Left ventricle myocardium inferior (tissue), 1 donor: ENCODE measurements around the gene SGMS1. TPM values are rescaled to one million over a fixed set of nuclear protein-coding genes. Genes with fewer than 3 reads are reported as not detected.

ENCODE experiments used
- DNase-seq: peaks from one replicate; pipeline ENCODE4 v3.0.0-alpha.2; 2020
- H3K27ac ChIP-seq: fragments of 200-600 bp; replicated peaks from 2 replicates; pipeline ENCODE4 v1.8.0; 2021
- H3K27me3 ChIP-seq: fragments of 200-600 bp; 2 replicates; pipeline ENCODE4 v1.8.0; 2021; ENCODE audit warnings: low read depth
- H3K36me3 ChIP-seq: fragments of 200-600 bp; 2 replicates; pipeline ENCODE4 v1.8.0; 2021
- H3K4me1 ChIP-seq: fragments of 200-600 bp; 2 replicates; pipeline ENCODE4 v1.8.0; 2021
- H3K4me3 ChIP-seq: fragments of 200-600 bp; 2 replicates; pipeline ENCODE4 v1.8.0; 2021; ENCODE audit warnings: mild to moderate bottlenecking, moderate library complexity
- H3K9me3 ChIP-seq: fragments of 200-600 bp; replicated peaks from 2 replicates; pipeline ENCODE4 v1.8.0; 2021
- intact Hi-C: fragments of 100-400 bp; cut with micrococcal nuclease; formaldehyde crosslinking; loops from one replicate; pipeline ENCODE4 v1.11.0; 2022
- total RNA-seq: library from RNA; stranded (reverse); fragmentation: NEBNext Ultra II Directional; extraction: Animal tissue kit (Norgen Biotek cat#: 25700); gene quantifications from one replicate; pipeline ENCODE4 v1.2.1, GENCODE V29; 2021
- TF ChIP-seq, protein P1 (sequence below): fragments of 200-600 bp; IDR thresholded peaks from 2 replicates; pipeline ENCODE4 v1.8.0; 2021; ENCODE audit warnings: antibody characterized with exemption, mild to moderate bottlenecking, borderline replicate concordance
- donor health status: DM: no; HTN: yes; CAD: no; lungs with severe emphysema.

SGMS1 gene
- total RNA-seq, 1 donor from 2014 or later, result 18.6 TPM

DNA sequence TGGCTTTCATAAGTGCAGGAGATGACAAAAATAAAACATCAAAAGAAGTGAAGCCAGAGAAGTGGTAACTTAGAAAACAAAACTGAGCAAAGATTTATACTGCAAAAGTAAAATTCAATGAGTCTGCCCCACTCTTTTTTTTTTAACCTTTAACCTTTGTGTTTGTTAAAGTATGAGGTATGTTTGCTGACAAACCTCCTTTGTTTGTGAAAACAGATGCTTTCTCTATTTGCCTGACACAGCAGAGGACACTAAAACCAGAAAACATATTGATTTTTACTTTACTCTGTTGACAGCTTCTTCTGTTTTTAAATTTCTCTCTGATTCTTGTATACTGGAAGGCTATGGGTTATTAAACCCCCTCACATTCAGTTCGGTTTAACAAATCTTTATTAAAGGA lies 57.6 kb downstream of the SGMS1 start:
- TF ChIP-seq, protein P1, sequence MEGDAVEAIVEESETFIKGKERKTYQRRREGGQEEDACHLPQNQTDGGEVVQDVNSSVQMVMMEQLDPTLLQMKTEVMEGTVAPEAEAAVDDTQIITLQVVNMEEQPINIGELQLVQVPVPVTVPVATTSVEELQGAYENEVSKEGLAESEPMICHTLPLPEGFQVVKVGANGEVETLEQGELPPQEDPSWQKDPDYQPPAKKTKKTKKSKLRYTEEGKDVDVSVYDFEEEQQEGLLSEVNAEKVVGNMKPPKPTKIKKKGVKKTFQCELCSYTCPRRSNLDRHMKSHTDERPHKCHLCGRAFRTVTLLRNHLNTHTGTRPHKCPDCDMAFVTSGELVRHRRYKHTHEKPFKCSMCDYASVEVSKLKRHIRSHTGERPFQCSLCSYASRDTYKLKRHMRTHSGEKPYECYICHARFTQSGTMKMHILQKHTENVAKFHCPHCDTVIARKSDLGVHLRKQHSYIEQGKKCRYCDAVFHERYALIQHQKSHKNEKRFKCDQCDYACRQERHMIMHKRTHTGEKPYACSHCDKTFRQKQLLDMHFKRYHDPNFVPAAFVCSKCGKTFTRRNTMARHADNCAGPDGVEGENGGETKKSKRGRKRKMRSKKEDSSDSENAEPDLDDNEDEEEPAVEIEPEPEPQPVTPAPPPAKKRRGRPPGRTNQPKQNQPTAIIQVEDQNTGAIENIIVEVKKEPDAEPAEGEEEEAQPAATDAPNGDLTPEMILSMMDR, result no peak
- no peak overlapping the region for H3K27ac ChIP-seq
- intact Hi-C loops, result no loop called here

DNA sequence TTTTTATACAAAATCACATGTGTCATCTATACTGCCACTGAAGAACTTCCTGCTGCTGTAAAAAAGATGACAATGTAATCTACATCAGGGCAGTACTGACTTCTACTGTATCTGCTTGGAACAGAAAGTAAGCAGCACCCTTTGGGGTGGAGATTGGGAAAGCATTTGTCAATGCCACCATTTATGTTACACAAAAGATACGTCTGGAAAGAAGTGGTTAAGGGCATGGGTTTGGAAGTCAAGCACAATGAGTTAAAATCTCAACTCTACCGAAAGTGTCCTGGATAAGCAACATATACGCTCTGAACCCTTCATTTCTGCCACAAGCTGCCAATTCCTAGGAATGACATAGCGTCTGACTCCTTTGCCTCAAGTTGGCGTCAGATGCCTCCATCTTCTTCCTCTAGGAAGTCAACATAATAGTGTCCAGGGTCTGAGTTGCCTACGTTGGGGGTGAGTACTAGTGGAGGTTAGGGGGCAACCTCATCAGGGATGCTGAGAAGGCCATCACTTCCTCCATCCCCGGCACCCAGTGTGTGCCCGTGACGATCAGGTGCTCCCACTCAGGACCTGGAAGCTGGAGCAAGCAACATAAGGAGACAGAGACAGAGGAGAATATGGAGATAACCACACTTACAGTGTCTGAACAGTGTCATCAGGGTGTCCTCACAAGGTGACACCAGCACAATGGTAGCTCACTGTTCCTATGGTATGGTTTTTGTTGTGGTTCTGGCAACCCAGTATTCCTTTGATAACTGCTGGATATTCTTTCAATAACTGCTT lies 58.3 kb downstream of the SGMS1 start:
- intact Hi-C loops, result no loop called here
- TF ChIP-seq, protein P1, result no peak
- H3K4me1 ChIP-seq, result peaks cover 27% of the 10 kb centered on the region

More for the DNA sequence above, 57.6 kb downstream of the SGMS1 start:
- Histone ChIP-seq H3K27me3 (no peaks in the 10 kb centered on the region), H3K4me3 (no peak overlapping the region), H3K36me3 (no peaks in the 10 kb centered on the region), H3K4me1 (peaks cover 23% of the 10 kb centered on the region), H3K9me3 (no peaks in the 10 kb centered on the region)
- no peak for DNase-seq

DNA sequence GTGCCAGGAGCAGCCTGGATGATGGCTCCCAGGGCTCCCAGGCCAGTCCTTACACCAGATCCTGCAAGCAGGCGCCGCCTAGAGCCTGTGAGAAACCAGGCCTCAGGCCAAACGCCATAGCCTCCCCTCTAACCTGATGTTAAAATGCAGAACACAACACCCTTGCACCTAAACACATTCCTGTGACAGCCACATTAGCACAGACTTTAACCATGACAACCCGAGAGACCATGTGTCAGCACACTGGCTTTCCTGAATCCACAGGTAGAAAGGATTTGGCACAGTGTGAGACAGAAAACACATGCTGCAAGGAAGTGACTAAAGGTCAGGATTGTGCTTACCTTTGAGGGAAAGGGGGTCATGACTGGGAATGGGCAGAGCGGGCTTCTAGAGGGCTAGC lies 59.9 kb downstream of the SGMS1 start:
- no peaks in the 10 kb centered on the region for H3K36me3 ChIP-seq
- no peak for DNase-seq
- no peaks in the 10 kb centered on the region for H3K27me3 ChIP-seq
- TF ChIP-seq, protein P1, result no peak
- no peak overlapping the region for H3K27ac ChIP-seq
- no peak overlapping the region for H3K4me3 ChIP-seq
- intact Hi-C loops, result no loop called here
- H3K9me3 ChIP-seq, result no peaks in the 10 kb centered on the region
- peaks cover 38% of the 10 kb centered on the region for H3K4me1 ChIP-seq

More for the DNA sequence above, 58.3 kb downstream of the SGMS1 start:
- Histone ChIP-seq H3K27me3 (no peaks in the 10 kb centered on the region), H3K9me3 (no peaks in the 10 kb centered on the region), H3K36me3 (no peaks in the 10 kb centered on the region), H3K27ac (no peak overlapping the region), H3K4me3 (no peak overlapping the region)
- DNase-seq, result no peak

- TF ChIP-seq, protein P1, result peak; percentile 59
- intact Hi-C loops, result no loop called here
- Histone ChIP-seq H3K27ac (peak overlapping the region; percentile 44), H3K4me1 (peaks cover 51% of the 10 kb centered on the region), H3K36me3 (no peaks in the 10 kb centered on the region), H3K9me3 (no peaks in the 10 kb centered on the region), H3K4me3 (no peak overlapping the region), H3K27me3 (no peaks in the 10 kb centered on the region)
- DNase-seq, result no peak
Measured at GRCh38 chr10:50561816-50562215, 61.9 kb downstream of the SGMS1 start.

DNA sequence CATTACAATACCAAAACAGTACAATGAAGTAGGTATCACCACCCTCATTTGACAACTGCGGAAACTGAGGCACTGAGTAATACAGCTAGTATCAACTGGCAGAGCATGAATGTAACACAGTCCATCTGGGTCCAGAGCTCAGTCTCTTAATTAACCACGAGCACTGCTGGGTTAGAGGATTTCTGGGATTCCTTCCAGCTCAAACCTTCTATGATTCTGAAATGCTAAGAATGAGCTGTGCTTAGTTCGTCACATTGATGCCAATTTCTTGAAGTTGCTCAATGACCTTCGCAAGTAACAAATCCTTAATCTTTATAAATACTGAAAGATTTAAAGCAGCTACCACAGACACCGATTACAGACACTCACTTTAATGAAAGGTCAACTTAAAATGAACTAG lies 62.5 kb downstream of the SGMS1 start:
- Histone ChIP-seq H3K4me3 (no peak overlapping the region), H3K4me1 (peaks cover 56% of the 10 kb centered on the region), H3K27ac (peak overlapping the region; percentile 44), H3K36me3 (no peaks in the 10 kb centered on the region), H3K27me3 (no peaks in the 10 kb centered on the region), H3K9me3 (no peaks in the 10 kb centered on the region)
- TF ChIP-seq, protein P1, result no peak
- DNase-seq, result no peak
- intact Hi-C loops, result no loop called here
